WTC11 (cell line): ENCODE results near the gene CD72. TPM values are rescaled to one million over a fixed set of nuclear protein-coding genes. Genes with fewer than 3 reads are reported as not detected.

Experiments used
- ATAC-seq: fragments of 200-7000 bp; cut with Tn5 transposase; 2 replicates; pipeline ENCODE4 v1.10.0; 2021; ENCODE audit warnings: mild to moderate bottlenecking, moderate library complexity
- CTCF ChIA-PET: fragments of 300-600 bp; sonication (Branson Sonifier 250); formaldehyde crosslinking; loops from one replicate; lab custom pipeline; 2021; ENCODE audit warnings: antibody characterized with exemption; lab: Charles Lee
- POLR2A ChIA-PET: fragments of 350-600 bp; sonication (Branson Sonifier 250); formaldehyde crosslinking; loops from one replicate; lab custom pipeline; 2021; ENCODE audit warnings: antibody characterized with exemption; lab: Charles Lee
- DNase-seq: peaks from one replicate; pipeline ENCODE4 v3.0.0; 2021; ENCODE audit warnings: low spot score
- H3K27ac Mint-ChIP-seq: 2 replicates; pipeline ENCODE4 v1.8.0; 2021; ENCODE audit warnings: mixed read lengths
- H3K27me3 Mint-ChIP-seq: 2 replicates; pipeline ENCODE4 v1.8.0; 2021; ENCODE audit warnings: low read depth, mild to moderate bottlenecking, moderate library complexity, mixed read lengths
- H3K36me3 Mint-ChIP-seq: 2 replicates; pipeline ENCODE4 v1.8.0; 2021; ENCODE audit warnings: mixed read lengths
- H3K4me1 Mint-ChIP-seq: 2 replicates; pipeline ENCODE4 v1.8.0; 2022; ENCODE audit warnings: mixed read lengths
- H3K4me3 Mint-ChIP-seq: 2 replicates; pipeline ENCODE4 v1.8.0; 2021; ENCODE audit warnings: mild to moderate bottlenecking, moderate library complexity, mixed read lengths
- H3K9me3 Mint-ChIP-seq: 2 replicates; pipeline ENCODE4 v1.8.0; 2021; ENCODE audit warnings: mixed read lengths
- GABPB1 ChIP-seq: sonication (generic); formaldehyde crosslinking; IDR thresholded peaks from 2 replicates; pipeline ENCODE4 v1.8.1; 2023; ENCODE audit warnings: mild to moderate bottlenecking, missing genetic modification reagents
- JUN ChIP-seq: sonication (generic); formaldehyde crosslinking; IDR thresholded peaks from 2 replicates; pipeline ENCODE4 v1.8.0; 2023; ENCODE audit warnings: mild to moderate bottlenecking, missing genetic modification reagents
- MAX ChIP-seq: sonication (generic); formaldehyde crosslinking; IDR thresholded peaks from 2 replicates; pipeline ENCODE4 v1.8.0; 2022; ENCODE audit warnings: mild to moderate bottlenecking, missing genetic modification reagents
- MLX ChIP-seq: sonication (generic); formaldehyde crosslinking; IDR thresholded peaks from 2 replicates; pipeline ENCODE4 v1.8.1; 2023; ENCODE audit warnings: mild to moderate bottlenecking, missing genetic modification reagents, moderate library complexity
- NFYB ChIP-seq: sonication (generic); formaldehyde crosslinking; conservative IDR thresholded peaks from 2 replicates; pipeline ENCODE4 v1.8.0; 2022; ENCODE audit warnings: low read depth, missing genetic modification reagents
- PRDM15 ChIP-seq: sonication (generic); formaldehyde crosslinking; IDR thresholded peaks from 2 replicates; pipeline ENCODE4 v1.8.0; 2022; ENCODE audit warnings: missing genetic modification reagents
- SMAD4 ChIP-seq: sonication (generic); formaldehyde crosslinking; IDR thresholded peaks from 2 replicates; pipeline ENCODE4 v1.8.0; 2022; ENCODE audit warnings: mild to moderate bottlenecking, missing genetic modification reagents
- USF1 ChIP-seq: sonication (generic); formaldehyde crosslinking; IDR thresholded peaks from 2 replicates; pipeline ENCODE4 v1.8.0; 2022; ENCODE audit warnings: mild to moderate bottlenecking, missing genetic modification reagents
- USF2 ChIP-seq: sonication (generic); formaldehyde crosslinking; IDR thresholded peaks from 2 replicates; pipeline ENCODE4 v1.8.1; 2023; ENCODE audit warnings: mild to moderate bottlenecking, missing genetic modification reagents, moderate library complexity
- ZBTB21 ChIP-seq: sonication (generic); formaldehyde crosslinking; IDR thresholded peaks from 2 replicates; pipeline ENCODE4 v1.8.1; 2023; ENCODE audit warnings: mild to moderate bottlenecking, missing genetic modification reagents, borderline replicate concordance
- ZBTB43 ChIP-seq: sonication (generic); formaldehyde crosslinking; IDR thresholded peaks from 2 replicates; pipeline ENCODE4 v1.8.1; 2023; ENCODE audit warnings: mild to moderate bottlenecking, missing genetic modification reagents
- ZNF281 ChIP-seq: sonication (generic); formaldehyde crosslinking; IDR thresholded peaks from 2 replicates; pipeline ENCODE4 v1.8.0; 2023; ENCODE audit warnings: mild to moderate bottlenecking, missing genetic modification reagents
- total RNA-seq: library from RNA; stranded (reverse); gene quantifications from 3 replicates; pipeline ENCODE4 v1.2.3, GENCODE V29; 2021

Gene CD72
- total RNA-seq, 1 experiment from 2014 or later: 2.9 TPM

GRCh38 chr9:35651956-35652828, 34.0 kb upstream of the CD72 start:
- Mint-ChIP-seq H3K9me3 (no peaks in the 10 kb centered on the region), H3K4me1 (peaks cover 52% of the 10 kb centered on the region), H3K27ac (no peak overlapping the region)
- no peak for DNase-seq
- TF ChIP-seq PRDM15 (CRISPR knock-in tag) (no peak), GABPB1 (CRISPR knock-in tag) (peak; percentile 40; the same call in 1 of the 2 replicates)
- TF ChIP-seq, all 79 proteins: peak for 1
- H3K27me3 Mint-ChIP-seq: peaks cover 29% of the 10 kb centered on the region
- POLR2A ChIA-PET: no interaction called here
- H3K4me3 Mint-ChIP-seq: no peak overlapping the region
- CTCF ChIA-PET: interaction anchor here (0.6 to 2.2 kb wide), 4 partner anchors 9 to 49 kb away, joined by 3 to 7 read pairs (median 5); no protein-coding TSS in a partner anchor
- no peak for ATAC-seq
- H3K36me3 Mint-ChIP-seq: no peaks in the 10 kb centered on the region

GRCh38 chr9:35650341-35651158, 32.3 kb upstream of the CD72 start, which contains the start of gene SIT1:
SIT1 (minus strand) TSS chr9:35650931; CDS start chr9:35650853, 78 bp downstream.
- Mint-ChIP-seq H3K4me3 (peak within 1 kb of the TSS; percentile 33; the same call in 1 of the 2 replicates), H3K9me3 (no peaks in the 10 kb centered on the region), H3K27me3 (peaks cover 13% of the 10 kb centered on the region), H3K27ac (no peak within 1 kb of the TSS), H3K36me3 (no peaks in the 10 kb centered on the region)
- ATAC-seq: peak; percentile 7; the same call in 1 of the 2 replicates
- POLR2A ChIA-PET: no interaction called here
- peak; percentile 23 for DNase-seq
- TF ChIP-seq ZBTB43 (CRISPR knock-in tag) (no peak), ZBTB21 (no peak), JUN (CRISPR knock-in tag) (no peak), MAX (peak; percentile 36; the same call in 1 of the 2 replicates), USF2 (0 out of 2 replicates have a peak, but pooled peaks have one; percentile 31), NFYB (CRISPR knock-in tag) (0 out of 2 replicates have a peak, but pooled peaks have one; percentile 10), USF1 (CRISPR knock-in tag) (0 out of 2 replicates have a peak, but pooled peaks have one; percentile 12), ZNF281 (CRISPR knock-in tag) (0 out of 2 replicates have a peak, but pooled peaks have one; percentile 49), MLX (CRISPR knock-in tag) (no peak), SMAD4 (CRISPR knock-in tag) (no peak)
- TF ChIP-seq, all 79 proteins: peak for 5
- CTCF ChIA-PET: interaction anchor here (0.8 to 2.6 kb wide), 8 partner anchors 8 to 185 kb away, joined by 3 to 10 read pairs (median 6); partner anchors contain the start of genes CCDC107 and RMRP
- peaks cover 45% of the 10 kb centered on the region for H3K4me1 Mint-ChIP-seq
